Activated CD4-positive, alpha-beta T cell treated with anti-CD3 and anti-CD28 coated beads, Interleukin-2, Interleukin-4, amounts not matched to agents 100 ng/mL and 50 ng/mL, durations not matched to agents 16 hours and 8 hours (primary cell): ENCODE results near the gene ATXN1.

ENCODE experiments used
- DNase-seq: peaks from one replicate; pipeline ENCODE4 v3.0.0-alpha.2; 2020; ENCODE audit warnings: low spot score

ATXN1 gene

DNA sequence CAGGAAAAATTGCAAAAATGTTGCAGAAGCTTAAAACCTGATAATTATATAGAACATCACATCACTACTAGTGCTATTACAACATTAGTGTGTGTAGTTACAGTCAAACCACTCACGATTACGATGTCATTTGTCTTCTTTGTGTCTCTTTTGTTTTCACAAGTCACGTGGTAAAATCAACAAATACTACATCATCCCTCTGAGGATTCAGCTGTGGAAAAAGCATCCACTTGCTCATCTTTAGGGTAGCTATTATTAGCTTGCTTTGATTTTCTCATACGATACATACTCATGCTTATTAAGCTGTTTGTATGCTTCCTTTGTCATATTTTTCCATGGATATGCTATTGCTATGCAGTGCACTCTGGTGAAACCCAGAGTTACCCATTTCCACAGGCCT, 22.2 kb upstream of the ATXN1 start:
- DNase-seq = no peak

DNA sequence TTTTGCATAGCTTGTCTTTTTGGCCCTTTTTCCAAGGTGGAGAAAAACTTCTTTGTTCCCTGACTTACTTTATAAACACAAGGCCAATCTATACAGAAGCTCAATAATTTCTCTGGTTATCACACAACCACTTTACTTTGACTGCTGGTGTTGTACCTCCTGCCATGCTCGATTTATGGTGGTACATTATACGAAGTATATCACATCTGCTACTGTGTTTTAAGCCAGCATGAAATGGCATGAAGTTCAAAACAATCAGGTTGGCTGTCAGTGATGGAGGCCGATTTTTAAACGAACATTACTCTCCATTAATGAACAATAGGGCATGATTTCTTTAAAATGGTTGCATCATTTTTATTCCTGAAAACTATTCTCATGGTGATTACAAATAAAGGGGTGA, 21.0 kb upstream of the ATXN1 start:
- DNase-seq = no peak

DNA sequence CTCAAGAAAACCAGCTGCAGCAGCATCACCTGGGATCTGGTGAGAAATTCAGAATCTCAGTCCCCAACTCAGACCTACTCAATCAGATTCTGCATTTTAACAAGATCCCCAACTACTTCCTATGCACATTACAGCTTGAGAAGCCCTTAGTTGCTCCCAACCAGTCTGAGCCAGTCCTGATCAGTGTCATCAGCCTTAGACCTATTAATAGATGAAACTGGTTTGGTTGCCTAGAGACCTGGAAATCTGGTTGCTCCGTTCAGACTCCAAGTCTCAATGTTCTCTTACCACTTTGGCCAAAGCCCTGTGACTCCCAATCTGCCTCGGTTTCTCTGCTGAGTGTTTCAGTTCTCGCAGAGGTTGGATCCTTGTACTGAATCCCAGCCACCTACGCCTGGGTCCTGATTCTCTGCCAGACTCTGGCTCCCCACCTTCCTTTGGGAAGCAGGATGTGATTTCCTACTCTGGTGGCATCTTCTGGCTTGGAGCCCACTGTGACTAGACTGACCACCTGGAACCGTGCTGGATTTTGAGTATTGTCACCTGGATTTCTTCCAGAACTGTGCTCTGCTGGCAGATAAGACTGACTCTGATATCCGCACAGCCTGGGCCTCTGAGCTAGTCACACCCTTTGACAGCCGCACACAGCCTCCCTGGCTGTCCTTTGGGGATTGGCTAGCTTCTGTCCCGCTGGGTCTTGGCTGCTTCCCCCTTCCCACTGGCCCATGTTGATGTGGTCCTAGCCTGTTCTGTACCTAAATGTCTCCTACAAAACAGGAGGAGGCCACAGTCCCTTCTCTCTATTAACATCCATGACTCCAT, 20.3 kb upstream of the ATXN1 start:
- DNase-seq = no peak

DNA sequence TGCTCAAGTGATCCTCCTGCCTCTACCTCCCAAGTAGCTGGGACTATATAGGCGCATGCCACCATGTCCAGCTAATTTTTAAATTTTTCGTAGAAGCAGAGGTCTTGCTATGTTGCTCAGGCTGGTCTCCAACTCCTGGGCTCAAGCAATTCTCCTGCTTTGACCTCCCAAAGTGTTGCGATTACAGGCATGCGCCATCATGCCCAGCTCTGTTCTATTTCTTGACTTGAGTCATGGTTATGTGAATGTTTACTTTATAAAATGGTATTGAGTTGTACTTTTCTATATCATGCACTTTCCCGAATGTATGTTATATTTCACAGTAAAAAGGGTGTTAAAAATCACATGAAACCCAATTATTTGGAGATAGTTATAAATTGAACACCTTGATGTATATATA, 17.3 kb upstream of the ATXN1 start:
- DNase-seq = no peak

DNA sequence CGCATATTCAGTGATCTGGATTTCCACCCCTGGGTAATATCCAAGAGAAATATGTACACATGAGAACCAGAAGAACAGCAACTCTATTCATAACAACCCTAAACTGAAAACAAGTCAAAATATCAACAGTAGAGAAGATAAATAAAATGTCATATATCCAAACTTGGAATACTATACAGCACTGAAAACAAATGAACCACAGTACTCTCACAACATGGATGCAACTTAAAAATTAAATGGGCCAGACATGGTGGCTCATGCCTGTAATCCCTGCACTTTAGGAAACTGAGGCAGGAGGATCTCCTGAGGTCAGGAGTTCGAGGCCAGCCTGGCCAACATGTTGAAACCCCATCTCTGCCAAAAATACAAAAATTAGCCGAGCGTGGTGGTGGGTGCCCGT, 16.5 kb upstream of the ATXN1 start:
- no peak for DNase-seq

DNA sequence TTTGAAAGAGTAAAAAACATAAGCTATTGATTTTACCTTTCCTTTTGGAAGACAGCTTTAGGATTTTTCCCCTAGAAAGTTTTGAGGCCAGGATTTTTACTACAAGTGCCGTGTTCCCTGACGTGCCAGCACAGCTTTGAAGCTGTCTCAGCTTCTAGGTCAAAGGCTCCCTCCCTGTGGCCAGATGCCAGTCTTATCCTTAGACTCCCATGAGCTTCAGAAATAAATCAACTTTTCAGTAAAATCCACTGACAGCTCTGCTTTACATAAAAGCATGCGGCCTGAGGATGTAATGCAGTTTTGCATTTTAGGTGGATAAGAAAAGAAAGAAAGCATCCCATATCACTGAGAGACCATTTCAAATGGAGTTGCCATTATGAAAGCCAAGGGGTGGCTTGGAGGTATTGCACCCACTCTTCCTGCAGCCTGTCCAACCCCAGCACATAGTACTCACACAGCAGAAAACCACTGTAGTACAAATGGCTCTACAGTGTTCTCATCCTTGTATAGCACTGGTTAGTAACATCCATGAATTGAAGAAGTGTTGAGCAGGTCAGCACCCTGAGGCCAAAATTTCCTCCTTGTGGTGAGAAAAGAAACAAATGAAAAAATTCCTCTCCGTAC, 15.2 kb upstream of the ATXN1 start:
- DNase-seq = no peak

DNA sequence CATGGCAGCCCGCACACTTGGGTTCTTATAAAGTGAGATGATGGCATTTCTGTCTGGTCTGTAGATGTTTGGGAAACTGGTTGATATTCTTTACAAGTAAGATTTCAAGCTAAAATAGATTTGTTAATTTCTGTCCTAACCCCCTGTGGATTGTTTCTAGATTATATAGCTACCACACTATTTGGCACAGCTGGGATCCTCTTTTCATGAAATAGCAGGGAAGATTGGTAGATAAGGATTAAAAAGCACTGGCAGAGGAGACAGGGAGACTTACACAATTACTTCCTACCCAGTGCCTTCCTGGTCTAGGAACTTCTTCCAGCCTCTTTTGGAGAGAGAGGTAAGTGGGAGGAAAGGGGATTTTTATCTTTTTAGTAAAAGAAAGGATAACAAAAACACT, 13.2 kb upstream of the ATXN1 start:
- DNase-seq = no peak

DNA sequence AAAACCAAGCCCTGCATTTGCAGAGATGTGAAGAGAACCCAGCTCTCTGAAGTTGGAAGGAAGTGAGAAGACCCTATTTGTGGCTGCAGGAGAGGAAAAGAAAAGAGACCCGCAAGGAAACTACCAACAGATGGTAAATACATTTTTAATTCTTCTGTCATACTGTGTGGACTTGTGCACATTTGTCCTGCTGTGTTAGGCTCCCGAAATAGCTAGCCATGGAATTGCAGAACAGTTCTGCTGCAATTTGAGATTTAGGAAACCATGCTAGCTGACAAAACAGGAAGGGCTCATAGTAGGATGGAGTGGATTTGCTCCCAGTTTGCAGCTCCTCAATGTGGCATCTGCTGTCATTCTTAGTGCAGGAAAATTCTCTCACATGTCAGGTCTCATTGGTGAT, 12.1 kb upstream of the ATXN1 start:
- DNase-seq = no peak

DNA sequence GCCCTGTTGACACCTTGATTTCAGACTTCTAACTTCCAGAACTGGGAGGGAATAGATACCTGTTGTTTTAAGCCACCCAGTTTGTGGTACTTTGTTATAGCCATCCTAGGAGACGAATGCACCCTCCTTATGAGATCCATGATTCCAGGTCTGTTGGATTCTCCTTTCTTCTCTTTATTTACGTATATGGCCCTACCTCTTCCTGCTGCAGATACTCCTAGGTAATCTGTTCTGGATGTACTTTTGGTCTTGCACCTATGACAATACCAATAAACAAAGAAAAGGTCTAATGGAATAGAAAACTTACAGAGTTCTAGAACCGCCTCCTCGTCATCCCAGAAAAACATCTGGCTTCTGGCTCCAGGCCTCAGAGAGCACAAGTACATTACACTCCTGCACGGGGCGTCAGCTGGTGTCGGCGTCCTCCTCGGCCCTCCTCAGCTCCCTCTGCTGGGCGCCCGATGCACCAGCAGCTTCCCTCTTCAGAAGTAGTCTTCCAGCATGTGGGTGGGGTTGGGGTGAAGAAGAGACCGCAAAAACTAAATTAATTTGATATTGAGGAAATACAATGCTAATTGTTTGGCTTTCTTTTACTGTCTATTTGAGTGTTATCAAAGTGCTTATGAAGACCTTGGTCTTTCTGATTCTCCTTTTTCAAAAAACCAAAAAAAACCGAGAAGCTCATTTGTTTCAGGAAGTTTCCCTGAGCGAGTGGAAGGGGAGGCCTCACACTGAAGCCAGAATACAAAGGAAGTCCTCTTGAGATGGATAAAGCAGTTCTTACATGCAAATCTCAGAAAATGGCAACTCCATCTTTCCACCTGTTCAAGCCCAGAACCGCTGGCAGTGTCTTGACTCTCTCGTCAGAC, 9.7 kb upstream of the ATXN1 start:
- peak; percentile 83 for DNase-seq

DNA sequence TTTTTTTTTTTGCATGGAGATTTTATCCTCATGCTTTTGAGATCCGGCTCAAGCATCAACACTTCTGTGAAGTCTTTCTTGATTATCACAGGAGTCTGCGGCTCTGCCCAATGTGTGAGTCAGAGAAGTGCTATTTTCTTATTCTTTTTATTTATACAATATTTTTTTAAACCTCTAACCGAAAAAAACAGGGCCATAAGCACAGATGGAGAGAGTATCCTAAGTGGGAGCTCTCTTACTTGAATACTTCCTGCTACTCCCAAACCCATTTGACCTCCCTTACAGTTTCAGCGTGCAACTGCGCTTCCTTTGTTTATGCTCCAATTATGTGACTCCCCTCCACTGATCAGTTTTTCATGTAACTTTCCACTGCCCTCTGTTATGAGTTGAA, 8.7 kb upstream of the ATXN1 start:
- DNase-seq = no peak

DNA sequence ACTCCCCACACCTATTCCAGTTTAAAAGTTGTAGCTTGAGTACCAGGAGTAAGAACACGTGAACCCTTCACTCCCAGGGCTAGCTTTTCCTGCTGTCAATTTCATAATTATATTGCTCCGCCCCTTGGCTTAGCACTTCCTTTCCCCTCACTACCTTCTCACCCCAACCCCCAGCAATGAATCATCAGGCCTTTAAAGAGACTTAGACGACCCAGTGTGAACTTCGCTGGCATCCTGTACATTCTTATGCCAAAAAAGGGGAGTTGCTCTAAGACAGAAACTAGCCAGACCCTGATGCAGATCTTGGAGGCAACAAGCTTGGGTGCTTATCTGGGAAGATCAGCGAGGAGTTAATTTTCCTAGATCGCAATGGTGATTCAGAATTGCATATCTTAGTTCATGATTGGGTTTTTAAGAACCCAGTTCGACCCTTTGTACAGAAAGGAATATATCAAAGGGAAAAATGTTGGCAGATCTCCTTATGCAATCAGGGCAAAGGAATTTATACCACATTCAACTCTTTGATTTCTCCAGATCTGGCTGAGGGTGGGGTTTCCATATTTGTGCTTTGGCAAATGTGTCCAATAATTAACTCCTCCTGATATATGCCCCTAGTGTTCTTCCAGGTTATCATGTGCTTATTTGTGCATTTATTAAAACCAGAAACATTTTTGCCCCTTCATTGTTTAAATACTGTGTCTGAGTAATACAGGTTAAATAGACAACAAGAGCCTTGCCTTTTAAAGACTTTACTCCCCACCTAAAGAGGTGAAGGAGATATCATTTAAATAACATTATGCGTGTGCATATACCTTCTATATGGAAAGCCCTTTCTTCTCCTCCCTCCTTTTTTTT, 8.1 kb upstream of the ATXN1 start:
- peak; percentile 84 for DNase-seq

DNA sequence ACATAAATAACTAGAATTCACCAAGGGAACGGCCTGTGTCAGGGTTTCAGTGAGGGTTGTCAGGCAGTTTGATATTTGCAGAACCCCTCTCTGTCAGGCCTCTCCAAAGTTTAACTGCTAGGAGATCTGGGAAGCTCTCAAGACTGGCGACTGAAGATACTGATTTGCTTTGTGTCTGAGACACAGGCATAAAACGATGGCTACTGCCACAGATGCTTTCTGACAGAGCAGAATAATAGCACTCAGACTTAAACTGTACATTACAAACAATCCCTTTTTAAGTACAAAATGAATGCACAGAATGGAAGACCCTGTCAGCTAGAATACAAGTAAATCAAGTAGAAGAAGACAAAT, 7.2 kb upstream of the ATXN1 start:
- DNase-seq = no peak

DNA sequence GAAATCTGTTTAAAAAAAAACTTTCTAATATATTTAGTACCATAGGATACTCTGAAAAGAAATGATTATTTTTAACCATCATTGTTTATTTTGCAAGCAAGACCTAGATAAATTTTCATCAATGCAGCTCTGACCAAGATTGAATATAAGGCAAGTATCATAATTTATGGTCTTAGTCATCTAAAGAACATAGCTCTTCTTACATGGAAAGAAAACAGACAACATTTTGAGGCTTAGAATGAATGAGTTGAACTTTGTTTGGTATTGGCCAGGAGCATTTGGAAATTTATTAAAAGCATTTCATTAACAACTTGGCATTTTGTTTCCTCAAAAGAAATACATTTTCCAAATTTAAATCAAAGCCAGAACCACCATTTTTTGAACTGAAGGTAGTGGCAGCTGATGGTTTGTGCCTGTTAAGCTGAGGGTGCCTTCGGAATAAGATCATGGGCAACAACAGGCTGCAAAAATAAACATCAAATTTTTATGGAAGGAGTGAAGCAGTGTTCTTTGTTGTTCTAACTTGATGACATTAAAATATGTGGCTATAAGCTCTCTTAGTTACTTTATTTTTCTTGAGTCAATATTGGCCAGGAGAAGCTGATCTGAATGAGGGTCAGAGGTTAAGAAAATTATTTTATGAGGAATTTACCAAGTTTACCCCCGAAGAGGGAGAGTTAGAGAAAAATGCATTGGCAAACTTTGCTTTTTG, 6.7 kb upstream of the ATXN1 start:
- DNase-seq = no peak

DNA sequence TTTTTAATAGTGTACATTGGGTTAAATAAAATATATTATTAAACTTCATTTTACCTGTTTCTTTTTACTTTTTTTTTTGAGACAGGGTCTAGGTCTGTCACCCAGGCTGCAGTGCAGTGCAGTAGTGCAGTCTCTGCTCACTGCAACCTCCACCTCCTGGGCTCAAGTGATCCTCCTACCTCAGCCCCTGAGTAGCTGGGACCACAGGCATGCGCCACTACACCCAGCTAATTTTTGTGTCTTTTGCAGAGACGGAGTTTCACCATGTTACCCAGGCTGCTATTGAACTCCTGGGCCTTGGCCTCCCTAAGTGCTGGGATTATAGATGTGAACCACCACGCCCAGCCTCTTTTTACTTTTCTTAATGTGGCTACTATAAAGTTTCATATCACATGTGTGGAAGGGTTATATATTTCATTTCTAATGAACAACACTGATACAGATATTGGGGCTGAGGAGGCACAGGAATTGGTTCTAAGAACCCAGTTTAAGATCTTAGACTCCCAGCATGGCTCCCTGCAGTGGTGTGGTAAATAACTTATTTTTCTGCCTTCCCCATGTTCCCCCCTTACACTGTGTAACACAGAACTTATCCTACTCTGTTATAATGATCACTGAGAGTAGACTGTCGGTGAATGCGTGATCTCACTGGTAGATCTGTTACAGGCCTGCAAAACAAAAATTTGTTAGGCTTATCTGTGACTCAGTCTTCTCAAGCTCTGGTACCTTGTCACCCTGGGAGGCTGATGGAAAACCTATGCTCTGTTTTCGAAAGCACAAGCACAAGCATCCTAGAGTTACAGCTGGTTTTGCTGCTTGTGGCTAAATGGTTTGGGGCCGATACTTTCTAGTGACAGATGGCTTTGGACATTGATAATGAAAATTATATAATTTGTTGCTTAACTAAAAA, 5.8 kb upstream of the ATXN1 start:
- no peak for DNase-seq

DNA sequence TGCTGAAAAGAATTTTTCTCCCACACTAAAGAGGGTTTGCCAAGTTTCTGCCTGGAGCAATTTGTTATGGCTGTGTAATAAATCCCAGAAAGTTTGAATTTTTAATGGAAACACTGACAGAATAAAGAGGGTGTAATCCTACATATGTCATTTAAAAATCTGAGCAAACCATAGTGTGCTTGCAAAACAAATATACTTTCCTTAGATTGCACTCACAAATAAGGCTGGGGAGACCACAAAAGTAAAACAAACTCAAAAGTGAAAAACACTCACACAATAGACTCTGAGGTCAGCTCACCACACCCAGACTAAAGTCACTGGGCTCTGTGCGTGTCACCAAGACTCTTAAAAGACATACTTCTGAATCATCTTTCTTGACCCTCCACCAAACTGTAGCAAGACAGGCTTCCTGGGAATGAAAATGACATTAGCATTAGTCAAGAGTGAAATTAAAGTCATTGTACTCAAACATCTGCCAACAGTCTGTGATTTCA, 4.8 kb upstream of the ATXN1 start:
- peak; percentile 76 for DNase-seq

DNA sequence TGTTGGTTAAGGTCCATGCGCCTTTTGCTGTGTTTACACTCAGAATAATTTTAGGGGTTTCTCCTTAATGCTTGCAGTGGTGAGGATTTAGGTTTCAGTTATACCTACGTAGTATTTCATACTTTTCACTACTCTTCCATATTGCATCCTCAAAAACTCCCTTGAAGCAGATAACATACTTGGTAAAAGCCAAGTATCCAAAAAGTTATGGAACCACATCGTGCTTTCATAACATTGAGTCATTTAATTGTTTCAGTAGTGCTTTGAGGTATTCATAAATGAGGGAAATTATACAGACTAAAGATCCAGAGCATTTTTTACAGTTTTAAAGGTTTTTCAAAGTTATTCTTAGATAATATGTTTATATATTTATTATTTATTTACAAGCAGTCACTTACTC, 4.0 kb upstream of the ATXN1 start:
- DNase-seq = no peak

DNA sequence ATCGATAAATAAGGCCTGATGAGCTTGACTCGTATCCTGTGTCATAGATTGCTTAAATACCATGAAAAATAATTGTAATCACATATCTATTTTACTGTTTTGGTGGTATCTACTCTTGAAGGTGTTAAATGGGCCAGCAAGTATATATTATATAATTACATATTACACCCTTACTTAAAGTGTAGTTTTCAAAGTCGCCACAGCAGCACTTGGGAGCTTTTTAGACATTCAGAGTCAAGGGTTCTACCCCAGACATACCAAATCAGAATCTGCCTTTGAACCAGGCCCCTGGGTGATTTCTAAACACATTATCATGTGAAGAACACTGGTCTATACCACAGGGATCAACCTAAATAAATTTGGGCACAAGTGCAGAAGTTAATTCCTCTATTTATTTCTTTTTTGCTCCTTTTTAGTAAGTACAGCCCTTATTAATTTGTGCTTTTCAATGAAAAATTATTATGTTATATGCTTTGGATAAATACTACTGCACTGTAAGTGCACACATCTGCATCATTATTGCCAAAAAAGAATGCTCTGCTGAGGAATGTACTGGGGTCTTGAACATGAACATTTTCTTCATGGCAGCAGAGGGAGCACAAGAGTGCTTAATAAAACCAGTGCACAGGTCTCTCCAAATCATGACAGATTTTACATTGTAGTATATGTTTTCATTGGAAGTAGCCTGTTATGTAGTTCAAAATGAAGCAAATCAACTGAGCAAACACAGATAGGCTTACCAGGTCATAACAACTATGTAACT, 3.1 kb upstream of the ATXN1 start:
- no peak for DNase-seq

DNA sequence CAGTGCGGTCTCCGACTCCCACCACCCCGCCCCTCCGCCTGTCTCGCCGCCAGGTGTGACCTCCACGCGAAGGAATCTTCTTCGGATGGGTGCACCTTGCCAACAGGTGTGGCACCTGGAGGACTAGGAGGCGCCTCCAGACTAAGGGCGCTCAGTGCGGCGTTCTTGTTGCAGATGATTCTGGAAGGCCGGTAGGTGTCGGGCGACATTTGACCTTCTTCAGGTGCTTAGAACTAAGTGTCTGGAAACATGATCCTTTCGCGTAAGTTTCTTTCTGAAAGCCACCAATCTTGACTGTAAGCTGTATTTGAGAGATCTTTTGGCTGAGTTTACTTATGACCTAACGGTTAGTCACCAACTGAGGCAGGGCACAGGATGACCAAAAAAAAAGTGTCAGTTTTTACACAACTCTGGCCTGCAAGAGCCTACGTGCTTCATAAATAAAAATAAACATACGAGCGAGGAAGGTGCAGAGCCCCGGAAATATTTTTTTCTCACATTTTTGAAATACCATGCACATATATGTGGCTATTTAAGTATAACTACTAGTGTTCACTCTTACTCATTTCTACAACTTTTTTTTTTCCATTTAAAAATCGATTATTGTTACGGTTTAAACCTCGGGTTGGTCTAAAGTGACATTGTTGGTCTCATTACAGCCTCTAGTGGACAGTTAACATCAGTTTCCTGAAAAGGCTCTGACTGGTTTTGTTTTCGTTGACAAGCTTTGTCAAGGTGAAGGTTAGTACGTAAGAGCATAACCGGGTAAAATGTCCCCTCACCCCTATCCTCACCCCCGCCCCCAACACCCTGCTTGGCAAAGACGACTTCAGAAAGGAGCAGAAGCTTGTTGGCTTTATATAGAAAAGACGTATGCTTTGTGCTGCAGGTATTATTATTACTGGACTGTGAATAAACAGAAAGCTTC, 1.6 kb upstream of the ATXN1 start:
- DNase-seq = peak; percentile 75

DNA sequence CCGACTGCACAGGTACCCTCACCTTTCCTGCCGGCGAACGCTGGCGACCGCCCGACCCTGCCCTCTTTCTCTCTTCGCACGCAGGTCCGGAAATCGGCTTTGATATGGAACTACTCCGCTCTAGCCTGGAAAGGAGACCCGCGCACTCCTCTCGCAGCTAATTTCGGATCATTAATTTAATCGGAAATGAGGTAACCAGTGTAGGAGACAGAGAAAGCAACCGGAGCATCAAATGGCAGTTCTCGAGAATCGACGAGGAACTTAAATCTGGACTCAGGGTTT, 949 bp upstream of the ATXN1 start:
- DNase-seq = no peak
